GM12892 (cell line): ENCODE measurements around the gene IL22RA1.
A peak's percentile ranks its signal among the peaks of the same experiment; 100 is the strongest.

ENCODE experiments used
- DNase-seq: peaks from one replicate; pipeline ENCODE4 v3.0.0; 2011; ENCODE audit not compliant: insufficient read length
- FAIRE-seq: peaks from 2 replicates; lab custom pipeline; 2011; peaks lifted over from hg19 to GRCh38; lab: Jason Lieb, UNC
- POLR2A ChIP-seq: IDR thresholded peaks from 2 replicates; pipeline ENCODE4 v1.6.1; 2011; ENCODE audit warnings: low read depth, low read length, control low read depth
- POLR2AphosphoS5 ChIP-seq: IDR thresholded peaks from 2 replicates; pipeline ENCODE4 v1.6.1; 2011; ENCODE audit warnings: low read depth, low read length, control low read depth
- TAF1 ChIP-seq: IDR thresholded peaks from 2 replicates; pipeline ENCODE4 v1.6.1; 2011; ENCODE audit warnings: low read depth, mild to moderate bottlenecking, control low read depth, low read length, borderline replicate concordance

IL22RA1 gene

DNA sequence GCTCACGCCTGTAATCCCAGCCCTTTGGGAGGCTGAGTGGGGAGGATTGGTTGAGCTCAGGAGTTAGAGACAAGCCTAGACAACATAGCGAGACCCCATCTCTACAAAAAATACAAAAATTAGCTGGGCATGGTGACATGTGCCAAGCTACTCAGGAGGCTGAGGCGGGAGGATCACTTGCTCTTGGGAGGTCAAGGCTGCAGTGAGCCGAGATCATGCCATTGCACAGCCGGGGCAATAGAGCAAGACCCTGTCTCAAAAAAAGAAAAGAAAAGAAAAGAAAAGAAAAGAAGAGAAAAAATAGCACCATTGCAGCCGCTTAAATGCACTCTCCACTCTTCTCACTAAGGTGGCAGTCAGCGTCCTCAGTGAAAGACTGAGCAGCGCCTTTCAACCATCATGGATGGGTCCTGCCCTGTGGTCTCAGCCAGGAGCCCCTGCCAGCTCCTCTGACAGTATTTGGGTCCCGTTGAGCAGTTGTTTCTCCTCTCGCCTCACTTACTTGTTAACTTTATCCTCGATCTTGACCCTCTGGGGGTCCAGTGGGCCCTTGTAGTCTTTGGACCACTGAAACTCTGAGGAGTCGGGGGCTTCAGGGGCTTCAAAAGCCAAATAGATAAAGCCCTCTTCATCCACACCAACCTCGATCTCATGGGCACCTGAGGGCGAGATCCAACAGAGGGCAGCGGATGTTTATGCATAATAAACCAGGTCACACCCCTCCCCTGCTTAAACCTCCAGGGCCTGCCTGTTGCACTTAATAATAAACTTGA is 67.9 kb downstream of the IL22RA1 start:
- DNase-seq (no peak), FAIRE-seq (no peak)
- TF ChIP-seq TAF1 = no peak
- no peak for TF ChIP-seq POLR2A
- TF ChIP-seq POLR2AphosphoS5 = no peak

DNA sequence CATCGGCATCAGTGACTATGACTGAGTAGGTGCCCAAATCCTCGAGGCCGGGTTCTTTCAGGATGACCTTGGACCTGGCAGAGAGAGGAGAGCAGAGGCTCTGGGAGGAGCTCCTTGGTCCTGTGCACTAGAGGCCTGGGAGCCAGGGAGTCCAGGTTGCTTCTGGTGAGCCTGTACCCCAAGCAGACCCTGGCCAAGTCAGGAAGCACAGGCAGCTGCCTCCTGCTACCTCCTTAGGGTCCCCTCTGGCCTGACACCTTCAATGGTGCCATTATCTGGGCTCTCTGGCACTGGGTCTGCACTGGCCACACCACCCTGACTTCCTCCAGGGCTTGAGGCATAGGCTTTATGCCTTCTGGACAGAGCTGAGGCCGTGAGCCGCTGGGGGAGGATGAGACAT is 68.7 kb downstream of the IL22RA1 start:
- TF ChIP-seq POLR2AphosphoS5 = no peak
- no peak for TF ChIP-seq POLR2A
- TF ChIP-seq TAF1 = no peak
- DNase-seq (no peak), FAIRE-seq (no peak)

DNA sequence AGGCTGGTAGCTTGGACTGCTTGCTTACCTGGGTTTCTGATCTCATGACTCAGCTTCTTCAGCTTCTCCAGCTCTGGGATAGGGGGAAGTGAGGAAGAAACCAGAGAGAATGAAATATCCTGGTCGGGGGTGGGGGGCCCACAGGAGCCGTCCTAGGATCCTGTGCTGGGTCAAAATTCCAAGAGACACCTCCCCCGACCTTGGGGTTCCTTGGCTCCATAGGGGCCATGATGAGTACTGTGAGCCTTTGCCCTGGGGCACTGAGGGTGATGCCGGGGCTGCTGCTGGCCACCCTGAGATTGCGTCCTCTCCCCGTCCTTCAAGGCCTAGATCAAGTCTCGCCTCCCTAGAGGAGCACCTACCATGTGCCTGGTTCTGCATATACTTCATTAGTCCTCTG is 71.0 kb downstream of the IL22RA1 start:
- TF ChIP-seq POLR2AphosphoS5 = no peak
- no peak for TF ChIP-seq TAF1
- no peak for TF ChIP-seq POLR2A
- no peak for FAIRE-seq
- DNase-seq = no peak

DNA sequence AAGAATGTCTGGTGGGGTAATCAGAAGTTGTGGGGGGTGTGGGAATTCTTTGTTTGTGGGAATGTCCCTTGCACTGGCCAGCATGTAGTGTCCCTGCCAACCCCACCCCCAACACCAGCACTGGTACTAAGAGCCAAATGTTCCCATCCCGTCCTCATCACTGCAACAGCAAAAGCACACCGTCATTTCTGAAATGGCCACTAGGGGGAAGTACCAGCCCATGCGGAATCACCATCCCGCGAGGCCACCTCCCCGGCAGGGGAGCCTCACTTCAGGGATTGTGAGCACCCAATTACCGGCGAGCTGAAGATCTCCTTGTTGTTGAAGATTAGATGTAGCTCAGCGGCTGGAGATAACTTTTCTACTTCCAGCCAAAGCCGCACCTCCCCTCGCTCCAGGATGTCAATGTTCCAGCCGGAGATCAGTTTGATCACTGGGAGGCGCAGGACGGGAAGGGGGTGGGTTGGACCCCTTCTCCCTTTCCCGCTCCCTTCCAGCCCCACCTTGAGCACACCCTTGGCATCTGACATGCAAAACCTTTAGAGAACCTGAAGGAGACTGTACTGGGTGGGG is 72.0 kb downstream of the IL22RA1 start:
- FAIRE-seq (peak; percentile 99), DNase-seq (peak; percentile 77)
- TF ChIP-seq POLR2AphosphoS5 = no peak
- no peak for TF ChIP-seq POLR2A
- TF ChIP-seq TAF1 = no peak

DNA sequence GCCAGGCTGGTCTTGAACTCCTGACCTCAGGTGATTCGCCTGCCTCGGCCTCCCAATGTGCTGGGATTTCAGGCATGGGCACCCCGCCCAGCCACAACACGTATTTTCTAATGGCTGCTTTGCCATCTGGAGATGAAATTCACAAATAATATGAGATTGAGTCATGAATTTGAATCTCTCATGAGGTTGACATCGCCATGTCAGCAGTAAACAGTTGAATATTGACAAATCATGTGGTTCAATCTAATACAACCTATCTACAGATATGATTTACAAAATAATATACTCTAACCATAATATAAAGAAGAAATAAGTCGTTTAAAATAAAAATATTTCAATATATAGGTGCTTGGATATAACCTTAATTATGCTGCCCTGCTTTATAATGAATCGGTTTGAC is 73.1 kb downstream of the IL22RA1 start:
- DNase-seq (no peak), FAIRE-seq (no peak)
- TF ChIP-seq TAF1 (no peak), POLR2A (no peak), POLR2AphosphoS5 (no peak)
